Stimulated activated CD8-positive, alpha-beta memory T cell treated with anti-CD3 and anti-CD28 coated beads, Interleukin-15, amount 100 ng/mL, for 4 hours (primary cell): ENCODE data around the gene SCN2A.
"Not testable (repeated sequence)": the region's sequence is repeated elsewhere in the genome, so short reads cannot be mapped to it uniquely, and the experiment has no call there.

Source experiments
- DNase-seq, 2 donors: peaks; one replicate each; pipeline ENCODE4 v3.0.0-alpha.2; 2020; ENCODE audit warnings: low read depth in 2 of 2

The SCN2A gene

GRCh38 chr2:165313509-165313908, 74.3 kb downstream of the SCN2A start:
- no peak for DNase-seq

DNA sequence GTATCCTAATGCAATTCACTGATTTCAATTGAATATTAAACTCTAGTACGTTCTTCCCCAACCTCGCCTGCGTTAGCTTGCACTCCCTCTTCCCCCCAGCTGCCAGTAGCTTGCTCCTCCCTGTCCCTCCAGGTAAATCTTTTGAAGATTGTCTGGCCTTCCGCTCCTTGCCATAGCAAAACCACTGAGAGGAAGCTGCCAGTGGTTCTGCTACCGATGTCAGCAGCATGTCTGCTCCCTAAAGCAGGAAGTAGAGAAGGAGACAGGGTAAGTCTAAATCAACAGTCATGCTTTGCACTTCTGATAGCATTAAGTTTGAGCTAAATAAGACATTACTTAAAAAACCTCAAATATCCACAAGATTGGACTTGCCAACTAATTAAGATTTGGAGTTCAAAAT, 89.1 kb downstream of the SCN2A start:
- DNase-seq, result no peak

GRCh38 chr2:165344276-165344675, 105.1 kb downstream of the SCN2A start:
- not testable (repeated sequence) for DNase-seq

- DNase-seq, result no peak
Measured at GRCh38 chr2:165348441-165348840, 109.2 kb downstream of the SCN2A start.

GRCh38 chr2:165349181-165349580, 110.0 kb downstream of the SCN2A start:
- DNase-seq, result no peak

DNA sequence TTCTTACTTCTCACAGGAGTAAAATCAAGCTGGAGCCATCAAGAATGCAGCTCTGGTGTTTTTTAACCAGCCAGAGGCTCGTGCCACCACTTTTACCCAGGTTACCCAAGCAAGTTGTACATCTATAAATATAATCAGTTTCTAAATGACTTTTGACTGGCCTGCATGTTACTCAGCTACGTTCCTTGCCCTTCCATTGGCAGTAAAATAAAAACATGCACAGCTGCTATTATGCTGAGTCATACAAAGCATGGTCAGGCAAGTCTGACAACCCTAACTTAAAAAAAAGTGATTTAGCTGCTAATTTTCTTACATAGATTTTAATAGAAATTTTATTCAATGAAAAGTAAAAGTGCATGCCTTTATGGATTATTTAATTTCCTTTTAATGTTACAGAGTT, 118.5 kb downstream of the SCN2A start:
- DNase-seq, result no peak

- no peak for DNase-seq
Measured at GRCh38 chr2:165361514-165361913, 122.3 kb downstream of the SCN2A start.

GRCh38 chr2:165369131-165369897, 130.1 kb downstream of the SCN2A start:
- no peak for DNase-seq

DNA sequence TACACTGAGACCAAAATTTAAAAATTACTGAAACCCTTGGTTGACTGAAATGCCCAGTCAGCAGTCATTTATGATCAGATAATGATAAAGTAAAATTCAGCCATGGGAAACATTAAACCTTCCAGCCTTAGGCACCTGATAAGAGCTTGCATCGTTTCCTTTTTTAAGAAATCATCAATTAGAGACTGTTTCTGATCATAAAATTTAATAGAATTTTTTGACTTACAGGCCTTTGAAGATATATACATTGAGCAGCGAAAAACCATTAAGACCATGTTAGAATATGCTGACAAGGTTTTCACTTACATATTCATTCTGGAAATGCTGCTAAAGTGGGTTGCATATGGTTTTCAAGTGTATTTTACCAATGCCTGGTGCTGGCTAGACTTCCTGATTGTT, 130.7 kb downstream of the SCN2A start:
- no peak for DNase-seq

- no peak for DNase-seq
Measured at GRCh38 chr2:165371356-165371755, 132.1 kb downstream of the SCN2A start.

DNA sequence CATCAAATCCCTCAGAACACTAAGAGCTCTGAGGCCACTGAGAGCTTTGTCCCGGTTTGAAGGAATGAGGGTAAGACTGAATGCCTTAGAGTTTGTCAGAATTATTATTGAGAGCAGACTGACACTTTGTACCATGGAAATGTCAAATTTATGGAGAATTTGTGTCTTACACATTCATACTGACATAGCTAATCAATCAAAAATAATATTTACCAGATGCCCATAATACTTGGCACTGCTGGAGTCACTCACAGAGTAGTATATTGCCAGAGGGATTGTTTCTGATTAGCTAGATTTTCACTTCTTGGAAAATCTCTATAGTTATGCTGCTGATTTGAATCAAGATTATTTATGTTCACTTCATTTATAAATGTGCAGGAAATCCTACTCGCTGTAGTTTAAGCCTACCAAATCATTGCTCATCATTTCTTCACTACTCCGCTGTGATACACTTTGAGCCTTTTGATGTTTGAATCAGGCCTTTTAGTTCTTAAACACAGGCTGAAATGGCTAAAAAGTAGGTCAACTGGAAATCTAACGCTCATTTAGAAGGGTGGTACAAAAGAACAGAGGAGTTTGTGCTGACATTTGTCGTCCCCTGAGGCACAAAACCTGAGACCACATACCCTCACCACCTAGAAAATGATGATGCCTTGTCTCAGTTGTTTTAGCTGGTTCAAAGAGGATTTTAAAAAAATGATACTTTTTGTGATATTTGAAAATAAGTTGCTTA, 134.2 kb downstream of the SCN2A start:
- no peak for DNase-seq

DNA sequence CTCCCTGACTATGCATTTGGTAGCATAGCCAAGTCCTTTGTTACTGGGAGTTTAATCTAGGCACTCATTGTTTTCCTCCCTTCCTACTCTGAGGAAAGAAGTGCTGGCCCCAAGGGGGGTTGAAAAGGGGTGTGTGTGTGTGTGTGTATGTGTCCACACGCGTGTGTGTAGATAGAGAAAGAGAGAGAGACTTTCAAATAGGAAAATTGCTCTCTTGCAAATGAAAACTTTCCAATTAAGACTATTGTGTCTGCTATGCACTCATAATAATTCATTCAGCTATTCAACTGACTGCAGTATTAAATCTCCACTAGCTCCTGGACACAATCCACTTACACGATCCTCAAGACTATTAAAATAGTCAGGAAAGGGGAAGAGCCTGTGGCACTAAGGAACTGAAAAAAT, 137.4 kb downstream of the SCN2A start:
- DNase-seq, result no peak

GRCh38 chr2:165382362-165382761, 143.1 kb downstream of the SCN2A start:
- no peak for DNase-seq

DNA sequence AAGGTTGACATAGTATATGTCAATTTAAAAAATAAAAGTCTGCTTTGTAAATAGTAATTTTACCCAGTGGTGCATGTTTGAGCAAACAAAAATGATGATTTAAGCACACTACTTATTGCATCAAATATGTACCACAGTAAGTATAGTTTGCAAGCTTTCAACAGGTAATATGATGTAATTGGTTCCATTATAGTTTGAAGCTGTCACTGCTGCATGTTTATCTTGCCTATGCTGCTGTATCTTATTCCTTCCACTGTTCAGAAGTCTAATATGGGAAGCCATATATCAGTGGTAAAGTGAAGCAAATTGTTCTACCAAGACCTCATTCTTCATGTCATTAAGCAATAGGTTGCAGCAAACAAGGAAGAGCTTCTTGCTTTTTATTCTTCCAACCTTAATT, 151.7 kb downstream of the SCN2A start:
- DNase-seq, result no peak

DNA sequence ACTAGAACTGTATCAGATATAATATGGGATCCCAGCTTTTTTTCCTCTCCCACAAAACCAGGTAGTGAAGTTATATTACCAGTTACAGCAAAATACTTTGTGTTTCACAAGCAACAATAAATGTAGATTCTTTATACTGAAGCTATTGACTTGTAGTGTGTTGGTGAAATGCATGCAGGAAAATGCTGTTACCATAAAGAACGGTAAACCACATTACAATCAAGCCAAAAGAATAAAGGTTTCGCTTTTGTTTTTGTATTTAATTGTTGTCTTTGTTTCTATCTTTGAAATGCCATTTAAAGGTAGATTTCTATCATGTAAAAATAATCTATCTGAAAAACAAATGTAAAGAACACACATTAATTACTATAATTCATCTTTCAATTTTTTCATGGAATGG, 152.6 kb downstream of the SCN2A start:
- DNase-seq, result no peak

- not testable (repeated sequence) for DNase-seq
Measured at GRCh38 chr2:165398603-165399002, 159.4 kb downstream of the SCN2A start.

- no peak for DNase-seq
Measured at GRCh38 chr2:165401285-165401852, 162.2 kb downstream of the SCN2A start.

DNA sequence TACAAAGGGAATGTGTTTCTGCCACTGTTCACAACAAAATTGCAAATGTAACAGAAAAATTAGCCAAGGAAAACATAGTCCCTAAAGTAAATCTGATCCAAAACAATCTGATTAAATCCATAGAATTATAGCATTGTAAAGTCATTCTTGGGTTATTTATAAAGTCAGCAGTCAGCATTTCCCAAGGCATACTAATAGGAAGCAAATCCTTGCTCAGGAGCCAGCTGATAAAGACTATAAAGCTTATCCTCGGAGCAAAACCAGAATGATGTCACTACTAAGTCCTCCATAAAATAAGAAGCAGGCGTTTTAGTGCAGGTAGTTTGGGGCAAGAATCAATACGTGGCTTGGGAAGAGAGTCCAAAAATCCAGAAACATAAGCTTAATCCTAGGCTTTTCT, 162.9 kb downstream of the SCN2A start:
- no peak for DNase-seq

- no peak for DNase-seq
Measured at GRCh38 chr2:165406173-165406572, 167.0 kb downstream of the SCN2A start.

GRCh38 chr2:165407466-165407865, 168.3 kb downstream of the SCN2A start:
- no peak for DNase-seq

GRCh38 chr2:165408186-165408585, 169.0 kb downstream of the SCN2A start:
- DNase-seq, result no peak

- no peak for DNase-seq
Measured at GRCh38 chr2:165410276-165410675, 171.1 kb downstream of the SCN2A start.

GRCh38 chr2:165414187-165414586, 175.0 kb downstream of the SCN2A start:
- DNase-seq, result no peak
